IMR-90 (cell line): Measurements from ENCODE around the gene GTF2A1L.

ENCODE experiments used
- CTCF ChIP-seq: conservative IDR thresholded peaks from 2 replicates; pipeline ENCODE4 v1.5.1; 2012; ENCODE audit warnings: mild to moderate bottlenecking, low read depth, low read length, improper control_type of control experiment
- MAFK ChIP-seq: IDR thresholded peaks from 2 replicates; pipeline ENCODE4 v1.6.1; 2012; ENCODE audit warnings: low read depth, low read length, improper control_type of control experiment
- POLR2A ChIP-seq: IDR thresholded peaks from 2 replicates; pipeline ENCODE4 v1.6.1; 2012; ENCODE audit warnings: mild to moderate bottlenecking, low read depth, low read length
- RCOR1 ChIP-seq: IDR thresholded peaks from 2 replicates; pipeline ENCODE4 v1.6.1; 2012; ENCODE audit warnings: mild to moderate bottlenecking, low read length, improper control_type of control experiment; ENCODE audit not compliant: insufficient replicate concordance
- SMC3 ChIP-seq: fragments of 150-350 bp; IDR thresholded peaks from 2 replicates; pipeline ENCODE4 v1.6.1; 2016; ENCODE audit warnings: low read depth, mild to moderate bottlenecking, antibody characterized with exemption, low read length, moderate library complexity
- USF2 ChIP-seq: fragments of 150-350 bp; IDR thresholded peaks from 2 replicates; pipeline ENCODE4 v1.6.1; 2017; ENCODE audit warnings: mild to moderate bottlenecking, antibody characterized with exemption, low read length, low read depth

GRCh38 chr2:48638261-48638660, 20.6 kb downstream of the GTF2A1L start:
- TF ChIP-seq SMC3, result no peak
- no peak for TF ChIP-seq CTCF
- no peak for TF ChIP-seq POLR2A
- no peak for TF ChIP-seq MAFK
- TF ChIP-seq USF2, result no peak
- TF ChIP-seq RCOR1, result no peak
